HepG2 (cell line): ENCODE data around the gene FCHO1. TPM values are rescaled to one million over a fixed set of nuclear protein-coding genes. Genes with fewer than 3 reads are reported as not detected.
A peak's percentile ranks its signal among the peaks of the same experiment; 100 is the strongest.

ENCODE experiments used
- ARNTL ChIP-seq: sonication (generic); formaldehyde crosslinking; IDR thresholded peaks from 2 replicates; pipeline ENCODE4 v1.4.0; 2020; ENCODE audit warnings: mild to moderate bottlenecking, missing genetic modification reagents
- HINFP ChIP-seq: sonication (generic); formaldehyde crosslinking; IDR thresholded peaks from 2 replicates; pipeline ENCODE4 v1.4.0; 2020; ENCODE audit warnings: low read depth, mild to moderate bottlenecking, missing genetic modification reagents
- NR2F2 ChIP-seq: IDR thresholded peaks from 2 replicates; pipeline ENCODE4 v1.6.1; 2012; ENCODE audit warnings: low read depth, inconsistent platforms, borderline replicate concordance
- PPARG ChIP-seq: conservative IDR thresholded peaks from 2 replicates; pipeline ENCODE4 v1.6.1; 2016; ENCODE audit warnings: missing biosample characterization, missing genetic modification reagents
- RFX3 ChIP-seq: IDR thresholded peaks from 2 replicates; pipeline ENCODE4 v1.6.1; 2016; ENCODE audit warnings: missing biosample characterization, missing genetic modification reagents
- RXRA ChIP-seq: sonication (generic); formaldehyde crosslinking; IDR thresholded peaks from 2 replicates; pipeline ENCODE4 v1.5.1; 2020; ENCODE audit warnings: missing genetic modification reagents
- THRA ChIP-seq: sonication (generic); formaldehyde crosslinking; IDR thresholded peaks from 2 replicates; pipeline ENCODE4 v1.4.0; 2020; ENCODE audit warnings: missing genetic modification reagents, borderline replicate concordance
- ZNF138 ChIP-seq: sonication (generic); formaldehyde crosslinking; IDR thresholded peaks from 2 replicates; pipeline ENCODE4 v1.5.0; 2020; ENCODE audit warnings: mild to moderate bottlenecking, low read depth, missing genetic modification reagents
- ZNF230 ChIP-seq: sonication (generic); formaldehyde crosslinking; IDR thresholded peaks from 2 replicates; pipeline ENCODE4 v1.4.0; 2020; ENCODE audit warnings: mild to moderate bottlenecking, missing genetic modification reagents
- polyA plus RNA-seq, 8 experiments: library from polyadenylated mRNA; depleted of rRNA in 3 of 8; stranded (reverse) in 7 of 8; unstranded in 1 of 8; fragments of >200 nt; fragmentation: Illumina TruSeq in 4 of 8; extraction: Trizol in 4 of 8; gene quantifications; 2 replicates each; pipeline versions ENCODE4 v1.2.1 to v1.2.3, GENCODE V29; 2011 to 2016; ENCODE audit warnings: low read depth in 4 of 8, missing spikeins in 1 of 8, mixed read lengths in 1 of 8; ENCODE audit not compliant: insufficient read depth in 1 of 8
- total RNA-seq, 5 experiments: library from RNA; depleted of rRNA; stranded (reverse); fragments of >200 nt; fragmentation: Illumina TruSeq; extraction: Trizol; gene quantifications; 2 replicates each; pipeline ENCODE4 v1.2.3, GENCODE V29; 2016; ENCODE audit warnings: low read depth in 1 of 5
- TF ChIP-seq, protein P1 (sequence below): IDR thresholded peaks from 2 replicates; pipeline ENCODE4 v1.6.1; 2016; ENCODE audit warnings: missing compliant biosample characterization, missing genetic modification reagents, borderline replicate concordance
- TF ChIP-seq, protein P2 (sequence below): sonication (generic); formaldehyde crosslinking; IDR thresholded peaks from 2 replicates; pipeline ENCODE4 v1.5.0; 2020; ENCODE audit warnings: mild to moderate bottlenecking, missing genetic modification reagents
- TF ChIP-seq, protein P3 (sequence below): sonication (generic); formaldehyde crosslinking; IDR thresholded peaks from 2 replicates; pipeline ENCODE4 v1.4.0; 2020; ENCODE audit warnings: low read depth, missing genetic modification reagents
- TF ChIP-seq, protein P4 (sequence below): sonication (generic); formaldehyde crosslinking; IDR thresholded peaks from 2 replicates; pipeline ENCODE4 v1.5.1; 2020; ENCODE audit warnings: mild to moderate bottlenecking, missing genetic modification reagents, moderate library complexity

Gene FCHO1
- total and polyA plus RNA-seq, 2 of the 13 experiments (the other 11 are each of a cell fraction or from before 2014, with no cell fraction given): 1.3 to 3.1 TPM

GRCh38 chr19:17794731-17795494, 43.6 kb downstream of the FCHO1 start, which contains the start of gene B3GNT3 (continued):
- TF ChIP-seq ZNF138 (CRISPR knock-in tag) (no peak), THRA (CRISPR knock-in tag) (0 out of 2 replicates have a peak, but pooled peaks have one; percentile 16), ZNF230 (no peak), PPARG (CRISPR knock-in tag) (no peak), NR2F2 (no peak), ARNTL (CRISPR knock-in tag) (0 out of 2 replicates have a peak, but pooled peaks have one; percentile 15), HINFP (no peak), RFX3 (no peak), RXRA (CRISPR knock-in tag) (0 out of 2 replicates have a peak, but pooled peaks have one; percentile 13)
- TF ChIP-seq, protein P1, sequence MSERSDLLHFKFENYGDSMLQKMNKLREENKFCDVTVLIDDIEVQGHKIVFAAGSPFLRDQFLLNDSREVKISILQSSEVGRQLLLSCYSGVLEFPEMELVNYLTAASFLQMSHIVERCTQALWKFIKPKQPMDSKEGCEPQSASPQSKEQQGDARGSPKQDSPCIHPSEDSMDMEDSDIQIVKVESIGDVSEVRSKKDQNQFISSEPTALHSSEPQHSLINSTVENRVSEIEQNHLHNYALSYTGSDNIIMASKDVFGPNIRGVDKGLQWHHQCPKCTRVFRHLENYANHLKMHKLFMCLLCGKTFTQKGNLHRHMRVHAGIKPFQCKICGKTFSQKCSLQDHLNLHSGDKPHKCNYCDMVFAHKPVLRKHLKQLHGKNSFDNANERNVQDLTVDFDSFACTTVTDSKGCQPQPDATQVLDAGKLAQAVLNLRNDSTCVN: no peak; the same call in 1 of the 2 replicates
- TF ChIP-seq, protein P2, sequence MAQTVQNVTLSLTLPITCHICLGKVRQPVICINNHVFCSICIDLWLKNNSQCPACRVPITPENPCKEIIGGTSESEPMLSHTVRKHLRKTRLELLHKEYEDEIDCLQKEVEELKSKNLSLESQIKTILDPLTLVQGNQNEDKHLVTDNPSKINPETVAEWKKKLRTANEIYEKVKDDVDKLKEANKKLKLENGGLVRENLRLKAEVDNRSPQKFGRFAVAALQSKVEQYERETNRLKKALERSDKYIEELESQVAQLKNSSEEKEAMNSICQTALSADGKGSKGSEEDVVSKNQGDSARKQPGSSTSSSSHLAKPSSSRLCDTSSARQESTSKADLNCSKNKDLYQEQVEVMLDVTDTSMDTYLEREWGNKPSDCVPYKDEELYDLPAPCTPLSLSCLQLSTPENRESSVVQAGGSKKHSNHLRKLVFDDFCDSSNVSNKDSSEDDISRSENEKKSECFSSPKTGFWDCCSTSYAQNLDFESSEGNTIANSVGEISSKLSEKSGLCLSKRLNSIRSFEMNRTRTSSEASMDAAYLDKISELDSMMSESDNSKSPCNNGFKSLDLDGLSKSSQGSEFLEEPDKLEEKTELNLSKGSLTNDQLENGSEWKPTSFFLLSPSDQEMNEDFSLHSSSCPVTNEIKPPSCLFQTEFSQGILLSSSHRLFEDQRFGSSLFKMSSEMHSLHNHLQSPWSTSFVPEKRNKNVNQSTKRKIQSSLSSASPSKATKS: no peak
- TF ChIP-seq, protein P3, sequence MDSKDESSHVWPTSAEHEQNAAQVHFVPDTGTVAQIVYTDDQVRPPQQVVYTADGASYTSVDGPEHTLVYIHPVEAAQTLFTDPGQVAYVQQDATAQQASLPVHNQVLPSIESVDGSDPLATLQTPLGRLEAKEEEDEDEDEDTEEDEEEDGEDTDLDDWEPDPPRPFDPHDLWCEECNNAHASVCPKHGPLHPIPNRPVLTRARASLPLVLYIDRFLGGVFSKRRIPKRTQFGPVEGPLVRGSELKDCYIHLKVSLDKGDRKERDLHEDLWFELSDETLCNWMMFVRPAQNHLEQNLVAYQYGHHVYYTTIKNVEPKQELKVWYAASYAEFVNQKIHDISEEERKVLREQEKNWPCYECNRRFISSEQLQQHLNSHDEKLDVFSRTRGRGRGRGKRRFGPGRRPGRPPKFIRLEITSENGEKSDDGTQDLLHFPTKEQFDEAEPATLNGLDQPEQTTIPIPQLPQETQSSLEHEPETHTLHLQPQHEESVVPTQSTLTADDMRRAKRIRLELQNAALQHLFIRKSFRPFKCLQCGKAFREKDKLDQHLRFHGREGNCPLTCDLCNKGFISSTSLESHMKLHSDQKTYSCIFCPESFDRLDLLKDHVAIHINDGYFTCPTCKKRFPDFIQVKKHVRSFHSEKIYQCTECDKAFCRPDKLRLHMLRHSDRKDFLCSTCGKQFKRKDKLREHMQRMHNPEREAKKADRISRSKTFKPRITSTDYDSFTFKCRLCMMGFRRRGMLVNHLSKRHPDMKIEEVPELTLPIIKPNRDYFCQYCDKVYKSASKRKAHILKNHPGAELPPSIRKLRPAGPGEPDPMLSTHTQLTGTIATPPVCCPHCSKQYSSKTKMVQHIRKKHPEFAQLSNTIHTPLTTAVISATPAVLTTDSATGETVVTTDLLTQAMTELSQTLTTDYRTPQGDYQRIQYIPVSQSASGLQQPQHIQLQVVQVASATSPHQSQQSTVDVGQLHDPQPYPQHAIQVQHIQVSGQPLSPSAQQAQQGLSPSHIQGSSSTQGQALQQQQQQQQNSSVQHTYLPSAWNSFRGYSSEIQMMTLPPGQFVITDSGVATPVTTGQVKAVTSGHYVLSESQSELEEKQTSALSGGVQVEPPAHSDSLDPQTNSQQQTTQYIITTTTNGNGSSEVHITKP (CRISPR knock-in tag): peak; percentile 28; the same call in 1 of the 2 replicates
- TF ChIP-seq, protein P4, sequence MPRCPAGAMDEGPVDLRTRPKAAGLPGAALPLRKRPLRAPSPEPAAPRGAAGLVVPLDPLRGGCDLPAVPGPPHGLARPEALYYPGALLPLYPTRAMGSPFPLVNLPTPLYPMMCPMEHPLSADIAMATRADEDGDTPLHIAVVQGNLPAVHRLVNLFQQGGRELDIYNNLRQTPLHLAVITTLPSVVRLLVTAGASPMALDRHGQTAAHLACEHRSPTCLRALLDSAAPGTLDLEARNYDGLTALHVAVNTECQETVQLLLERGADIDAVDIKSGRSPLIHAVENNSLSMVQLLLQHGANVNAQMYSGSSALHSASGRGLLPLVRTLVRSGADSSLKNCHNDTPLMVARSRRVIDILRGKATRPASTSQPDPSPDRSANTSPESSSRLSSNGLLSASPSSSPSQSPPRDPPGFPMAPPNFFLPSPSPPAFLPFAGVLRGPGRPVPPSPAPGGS (CRISPR knock-in tag): no peak
